CD4-positive, alpha-beta memory T cell (primary cell): ENCODE measurements around the gene GBE1. TPM values are rescaled to one million over a fixed set of nuclear protein-coding genes. Genes with fewer than 3 reads are reported as not detected.

Experiments
- CTCF ChIA-PET: fragments of 350-600 bp; sonication (Branson Sonifier 250); formaldehyde crosslinking; loops from one replicate; lab custom pipeline; 2021; ENCODE audit warnings: inconsistent platforms; ENCODE audit not compliant: partially characterized antibody; lab: Charles Lee
- POLR2A ChIA-PET: fragments of 350-600 bp; sonication (Branson Sonifier 250); formaldehyde crosslinking; loops from one replicate; lab custom pipeline; 2021; ENCODE audit not compliant: partially characterized antibody; lab: Charles Lee
- DNase-seq, 5 donors: peaks; one replicate each; pipeline versions ENCODE4 v3.0.0 to v3.0.0-alpha.2; 2020 to 2022; ENCODE audit warnings: mixed read lengths in 1 of 5
- H3K27ac ChIP-seq: one replicate; pipeline ENCODE4 v1.7.0; 2013; ENCODE audit warnings: low read depth, low read length
- H3K27me3 ChIP-seq: 2 replicates; pipeline ENCODE4 v1.7.0; 2013; ENCODE audit warnings: mild to moderate bottlenecking, low read length, moderate library complexity; ENCODE audit not compliant: insufficient read depth
- H3K36me3 ChIP-seq: 2 replicates; pipeline ENCODE4 v1.7.0; 2013; ENCODE audit warnings: mild to moderate bottlenecking, low read length, moderate library complexity; ENCODE audit not compliant: insufficient read depth
- H3K4me1 ChIP-seq: 2 replicates; pipeline ENCODE4 v1.7.0; 2013; ENCODE audit warnings: mild to moderate bottlenecking, low read length, moderate library complexity; ENCODE audit not compliant: insufficient read depth
- H3K4me3 ChIP-seq, 2 donors: one replicate each; pipeline ENCODE4 v1.7.0; 2013; ENCODE audit warnings: low read length in 2 of 2, mild to moderate bottlenecking in 1 of 2
- H3K9me3 ChIP-seq, 2 donors: one replicate each; pipeline ENCODE4 v1.7.0; 2013; ENCODE audit warnings: low read length in 2 of 2, control low read depth in 1 of 2; ENCODE audit not compliant: control insufficient read depth in 1 of 2
- H3K27ac Mint-ChIP-seq, 7 donors: one replicate each; pipeline ENCODE4 v1.8.0; 2020 to 2021; ENCODE audit warnings: mixed read lengths in 7 of 7, mild to moderate bottlenecking in 6 of 7, inconsistent platforms in 3 of 7, moderate library complexity in 3 of 7
- H3K27me3 Mint-ChIP-seq, 2 donors: one replicate each; pipeline ENCODE4 v1.8.0; 2020 to 2021; ENCODE audit warnings: mixed read lengths in 2 of 2
- H3K36me3 Mint-ChIP-seq, 2 donors: one replicate each; pipeline ENCODE4 v1.8.0; 2020 to 2021; ENCODE audit warnings: mixed read lengths in 2 of 2, inconsistent platforms in 1 of 2, mild to moderate bottlenecking in 1 of 2
- H3K4me1 Mint-ChIP-seq, 4 donors: one replicate each; pipeline ENCODE4 v1.8.0; 2020 to 2021; ENCODE audit warnings: mixed read lengths in 4 of 4, mild to moderate bottlenecking in 1 of 4
- H3K4me3 Mint-ChIP-seq, 8 donors: one replicate each; pipeline ENCODE4 v1.8.0; 2020 to 2021; ENCODE audit warnings: mixed read lengths in 8 of 8, mild to moderate bottlenecking in 7 of 8, moderate library complexity in 6 of 8, inconsistent platforms in 3 of 8
- H3K9me3 Mint-ChIP-seq, 8 donors: one replicate each; pipeline ENCODE4 v1.8.0; 2020 to 2021; ENCODE audit warnings: mixed read lengths in 8 of 8, mild to moderate bottlenecking in 5 of 8, inconsistent platforms in 3 of 8, moderate library complexity in 1 of 8
- intact Hi-C: fragments of 100-400 bp; cut with micrococcal nuclease; formaldehyde crosslinking; loops from one replicate; pipeline ENCODE4 v1.15.1; 2023
- polyA plus RNA-seq, 2 donors: library from polyadenylated mRNA; unstranded; fragments of 300-500 nt; fragmentation: Illumina TruSeq; gene quantifications; one replicate each; pipeline ENCODE4 v1.2.3, GENCODE V29; 2021
- total RNA-seq, 2 experiments: library from RNA; stranded (reverse); gene quantifications; one replicate each; pipeline ENCODE4 v1.2.3, GENCODE V29; 2021

Gene GBE1
- total and polyA plus RNA-seq, 4 experiments from 2014 or later = 9.3 to 16.6 (median 11.0) TPM

GRCh38 chr3:81549831-81550230 lies 211.6 kb downstream of the GBE1 start:
- no peak for DNase-seq
- peaks cover 12 to 15% of the 10 kb centered on the region in 2 donors for H3K36me3 Mint-ChIP-seq
- no peaks in the 10 kb centered on the region for H3K27me3 ChIP-seq
- no peak overlapping the region for H3K4me3 Mint-ChIP-seq
- H3K4me1 Mint-ChIP-seq = no peaks in the 10 kb centered on the region
- H3K27ac Mint-ChIP-seq = no peak overlapping the region
- peaks cover 0 to 11% (median 7%) of the 10 kb centered on the region in 8 donors for H3K9me3 Mint-ChIP-seq
- H3K4me1 ChIP-seq = no peaks in the 10 kb centered on the region
- intact Hi-C loops = no loop called here
- H3K27ac ChIP-seq = no peak overlapping the region
- ChIA-PET POLR2A (no interaction called here), CTCF (no interaction called here)
- no peaks in the 10 kb centered on the region for H3K36me3 ChIP-seq
- no peaks in the 10 kb centered on the region for H3K9me3 ChIP-seq
- no peaks in the 10 kb centered on the region for H3K27me3 Mint-ChIP-seq
- H3K4me3 ChIP-seq = no peak overlapping the region

- no peaks in the 10 kb centered on the region for H3K9me3 ChIP-seq
- Mint-ChIP-seq H3K36me3 (peaks cover 12 to 15% of the 10 kb centered on the region in 2 donors), H3K27ac (no peak overlapping the region), H3K4me1 (no peaks in the 10 kb centered on the region), H3K9me3 (peaks cover 0 to 11% (median 7%) of the 10 kb centered on the region in 8 donors), H3K27me3 (no peaks in the 10 kb centered on the region), H3K4me3 (no peak overlapping the region)
- H3K27me3 ChIP-seq = no peaks in the 10 kb centered on the region
- intact Hi-C loops = no loop called here
- H3K27ac ChIP-seq = no peak overlapping the region
- DNase-seq = no peak
- H3K4me3 ChIP-seq = no peak overlapping the region
- CTCF ChIA-PET = no interaction called here
- no peaks in the 10 kb centered on the region for H3K36me3 ChIP-seq
- POLR2A ChIA-PET = no interaction called here
- no peaks in the 10 kb centered on the region for H3K4me1 ChIP-seq
Measured at GRCh38 chr3:81549388-81549787, 212.1 kb downstream of the GBE1 start.

- intact Hi-C loops = no loop called here
- Mint-ChIP-seq H3K27ac (no peak overlapping the region), H3K9me3 (peaks cover 0 to 8% (median 3%) of the 10 kb centered on the region in 8 donors), H3K27me3 (no peaks in the 10 kb centered on the region), H3K4me3 (no peak overlapping the region), H3K4me1 (no peaks in the 10 kb centered on the region), H3K36me3 (peaks cover 5 to 9% of the 10 kb centered on the region in 2 donors)
- ChIA-PET POLR2A (no interaction called here), CTCF (no interaction called here)
- Histone ChIP-seq H3K36me3 (no peaks in the 10 kb centered on the region), H3K27ac (no peak overlapping the region), H3K4me3 (no peak overlapping the region), H3K27me3 (no peaks in the 10 kb centered on the region), H3K9me3 (no peaks in the 10 kb centered on the region), H3K4me1 (no peaks in the 10 kb centered on the region)
- DNase-seq = no peak
Measured at GRCh38 chr3:81545572-81545971, 215.9 kb downstream of the GBE1 start.

- Mint-ChIP-seq H3K4me1 (no peaks in the 10 kb centered on the region), H3K27ac (no peak overlapping the region), H3K4me3 (no peak overlapping the region), H3K36me3 (peaks cover 5% of the 10 kb centered on the region in 2 donors), H3K9me3 (peaks cover 0 to 6% (median under 1%) of the 10 kb centered on the region in 8 donors), H3K27me3 (no peaks in the 10 kb centered on the region)
- no peak overlapping the region for H3K4me3 ChIP-seq
- DNase-seq = no peak
- CTCF ChIA-PET = no interaction called here
- no peak overlapping the region for H3K27ac ChIP-seq
- H3K9me3 ChIP-seq = no peaks in the 10 kb centered on the region
- POLR2A ChIA-PET = no interaction called here
- no peaks in the 10 kb centered on the region for H3K4me1 ChIP-seq
- intact Hi-C loops = no loop called here
- H3K27me3 ChIP-seq = no peaks in the 10 kb centered on the region
- H3K36me3 ChIP-seq = no peaks in the 10 kb centered on the region
Measured at GRCh38 chr3:81544385-81544784, 217.1 kb downstream of the GBE1 start.

GRCh38 chr3:81540787-81541186 lies 220.7 kb downstream of the GBE1 start:
- Histone ChIP-seq H3K27me3 (no peaks in the 10 kb centered on the region), H3K36me3 (no peaks in the 10 kb centered on the region), H3K4me3 (no peak overlapping the region), H3K9me3 (no peaks in the 10 kb centered on the region), H3K27ac (no peak overlapping the region), H3K4me1 (no peaks in the 10 kb centered on the region)
- no peaks in the 10 kb centered on the region for H3K4me1 Mint-ChIP-seq
- ChIA-PET POLR2A (no interaction called here), CTCF (no interaction called here)
- peaks cover 5% of the 10 kb centered on the region in 2 donors for H3K36me3 Mint-ChIP-seq
- no peaks in the 10 kb centered on the region for H3K27me3 Mint-ChIP-seq
- no peak overlapping the region for H3K27ac Mint-ChIP-seq
- H3K9me3 Mint-ChIP-seq = no peaks in the 10 kb centered on the region
- intact Hi-C loops = no loop called here
- no peak overlapping the region for H3K4me3 Mint-ChIP-seq
- no peak for DNase-seq

GRCh38 chr3:81531846-81532245 lies 229.6 kb downstream of the GBE1 start:
- no peaks in the 10 kb centered on the region for H3K4me1 Mint-ChIP-seq
- no peak for DNase-seq
- H3K36me3 Mint-ChIP-seq = peaks cover 64 to 72% of the 10 kb centered on the region in 2 donors
- no peak overlapping the region for H3K27ac Mint-ChIP-seq
- H3K9me3 ChIP-seq = no peaks in the 10 kb centered on the region
- no peak overlapping the region for H3K4me3 Mint-ChIP-seq
- no peaks in the 10 kb centered on the region for H3K27me3 ChIP-seq
- H3K4me3 ChIP-seq = no peak overlapping the region
- intact Hi-C loops = no loop called here
- peaks cover 2 to 29% (median 15%) of the 10 kb centered on the region in 8 donors for H3K9me3 Mint-ChIP-seq
- H3K4me1 ChIP-seq = no peaks in the 10 kb centered on the region
- no peaks in the 10 kb centered on the region for H3K27me3 Mint-ChIP-seq
- POLR2A ChIA-PET = no interaction called here
- CTCF ChIA-PET = no interaction called here
- H3K36me3 ChIP-seq = no peaks in the 10 kb centered on the region
- no peak overlapping the region for H3K27ac ChIP-seq

GRCh38 chr3:81531263-81531662 lies 230.2 kb downstream of the GBE1 start:
- Mint-ChIP-seq H3K9me3 (peaks cover 3 to 32% (median 15%) of the 10 kb centered on the region in 8 donors), H3K36me3 (peaks cover 65 to 72% of the 10 kb centered on the region in 2 donors), H3K4me1 (no peaks in the 10 kb centered on the region), H3K4me3 (no peak overlapping the region), H3K27me3 (no peaks in the 10 kb centered on the region), H3K27ac (no peak overlapping the region)
- Histone ChIP-seq H3K4me3 (no peak overlapping the region), H3K4me1 (no peaks in the 10 kb centered on the region), H3K27me3 (no peaks in the 10 kb centered on the region), H3K27ac (no peak overlapping the region), H3K9me3 (no peaks in the 10 kb centered on the region), H3K36me3 (no peaks in the 10 kb centered on the region)
- DNase-seq = no peak
- intact Hi-C loops = no loop called here
- CTCF ChIA-PET = no interaction called here
- POLR2A ChIA-PET = no interaction called here
